Keratinocyte (primary cell): Measurements from ENCODE around the gene SLC19A1. TPM values are rescaled to one million over a fixed set of nuclear protein-coding genes. Genes with fewer than 3 reads are reported as not detected.

Experiments used
- DNase-seq: peaks from one replicate; pipeline ENCODE4 v3.0.0-alpha.2; 2011; ENCODE audit warnings: low read depth, missing footprints, low spot score
- FAIRE-seq: peaks from 2 replicates; lab custom pipeline; 2011; peaks lifted over from hg19 to GRCh38; lab: Jason Lieb, UNC
- H2AFZ ChIP-seq: 2 replicates; pipeline ENCODE4 v1.6.0; 2012; ENCODE audit warnings: low read length, control low read depth, inconsistent platforms; ENCODE audit not compliant: control insufficient read depth
- H3K27ac ChIP-seq: 2 replicates; pipeline ENCODE4 v1.5.1; 2011; ENCODE audit warnings: low read length; ENCODE audit not compliant: control insufficient read depth, insufficient read depth
- H3K27me3 ChIP-seq: 3 replicates; pipeline ENCODE4 v1.6.0; 2011; ENCODE audit warnings: low read length; ENCODE audit not compliant: control insufficient read depth, insufficient read depth; ENCODE audit errors: extremely low read depth
- H3K36me3 ChIP-seq, 2 experiments: 2 replicates in 1 of 2; 3 replicates in 1 of 2; pipeline ENCODE4 v1.5.1; 2011; ENCODE audit warnings: low read length in 2 of 2, mild to moderate bottlenecking in 1 of 2; ENCODE audit not compliant: control insufficient read depth in 2 of 2, insufficient read depth in 2 of 2; ENCODE audit errors: extremely low read depth in 1 of 2
- H3K4me1 ChIP-seq: 3 replicates; pipeline ENCODE4 v1.5.1; 2011; ENCODE audit warnings: low read length; ENCODE audit not compliant: control insufficient read depth, insufficient read depth; ENCODE audit errors: extremely low read depth
- H3K4me2 ChIP-seq: 3 replicates; pipeline ENCODE4 v1.6.0; 2011; ENCODE audit warnings: low read depth, low read length; ENCODE audit not compliant: control insufficient read depth, insufficient read depth; ENCODE audit errors: extremely low read depth
- H3K4me3 ChIP-seq, 3 experiments: fragments of 200-600 bp in 1 of 3; sonication (generic) in 1 of 3; 2 replicates in 2 of 3; 3 replicates in 1 of 3; pipeline ENCODE4 v1.5.1; 2011 to 2016; ENCODE audit warnings: low read length in 3 of 3, mild to moderate bottlenecking in 3 of 3, control low read depth in 2 of 3, inconsistent platforms in 1 of 3, low read depth in 1 of 3, mixed read lengths in 1 of 3, mixed run types in 1 of 3, moderate library complexity in 1 of 3; ENCODE audit not compliant: control insufficient read depth in 2 of 3, insufficient read depth in 2 of 3; ENCODE audit errors: extremely low read depth in 1 of 3
- H3K79me2 ChIP-seq: 2 replicates; pipeline ENCODE4 v1.6.0; 2012; ENCODE audit warnings: low read length; ENCODE audit not compliant: control insufficient read depth, insufficient read depth
- H3K9ac ChIP-seq: 3 replicates; pipeline ENCODE4 v1.6.0; 2011; ENCODE audit warnings: low read length; ENCODE audit not compliant: control insufficient read depth, insufficient read depth; ENCODE audit errors: extremely low read depth
- H3K9me1 ChIP-seq: 3 replicates; pipeline ENCODE4 v1.6.0; 2011; ENCODE audit warnings: low read length; ENCODE audit not compliant: control insufficient read depth, insufficient read depth; ENCODE audit errors: extremely low read depth
- H3K9me3 ChIP-seq: 2 replicates; pipeline ENCODE4 v1.5.1; 2012; ENCODE audit warnings: low read depth, low read length; ENCODE audit not compliant: control insufficient read depth
- H4K20me1 ChIP-seq: 3 replicates; pipeline ENCODE4 v1.6.0; 2011; ENCODE audit warnings: low read length; ENCODE audit not compliant: control insufficient read depth, insufficient read depth; ENCODE audit errors: extremely low read depth
- CTCF ChIP-seq, 3 experiments: IDR thresholded peaks in 1 of 3; conservative IDR thresholded peaks in 1 of 3; optimal IDR thresholded peaks in 1 of 3; 2 replicates in 2 of 3; 3 replicates in 1 of 3; pipeline versions ENCODE3 to v1.5.1; 2011; ENCODE audit warnings: low read length in 3 of 3, mild to moderate bottlenecking in 3 of 3, moderate library complexity in 2 of 3, control low read depth in 1 of 3, inconsistent platforms in 1 of 3; ENCODE audit not compliant: insufficient read depth in 2 of 3; ENCODE audit errors: extremely low read depth in 1 of 3
- EZH2 ChIP-seq: IDR thresholded peaks from one replicate; pipeline ENCODE4 v1.6.1; 2012; ENCODE audit warnings: inconsistent platforms, mild to moderate bottlenecking, low read length, moderate library complexity
- dilution Hi-C: fragments of 300-500 bp; cut with MboI; formaldehyde crosslinking; loops from one replicate; pipeline ENCODE4 v1.7.0; 2020; ENCODE audit warnings: low sequenced_read_pairs; ENCODE audit not compliant: extremely low pct_ligation_motif_present
- polyA plus RNA-seq, 5 experiments: library from polyadenylated mRNA; depleted of rRNA in 3 of 5; stranded (reverse) in 3 of 5; stranded (forward) in 1 of 5; unstranded in 1 of 5; fragments of >200 nt; gene quantifications; 1 replicate in 1 of 5; 2 replicates in 3 of 5; 3 replicates in 1 of 5; pipeline versions ENCODE4 v1.2.1 to v1.2.3, GENCODE V29; 2011 to 2012; ENCODE audit warnings: missing spikeins in 2 of 5, low read depth in 1 of 5, low replicate concordance in 1 of 5

SLC19A1 gene
- polyA plus RNA-seq, 1 donor (not counting 4 experiments of a cell fraction or from before 2014, with no cell fraction given): 3.8 TPM

- DNase-seq (no peak), FAIRE-seq (no peak)
- H4K20me1 ChIP-seq: no peaks in the 10 kb centered on the region
- H2AFZ ChIP-seq: no peak overlapping the region
- H3K79me2 ChIP-seq: no peaks in the 10 kb centered on the region
- no peaks in the 10 kb centered on the region for H3K4me1 ChIP-seq
- H3K27me3 ChIP-seq: no peaks in the 10 kb centered on the region
- H3K4me2 ChIP-seq: no peak overlapping the region
- no peak overlapping the region for H3K27ac ChIP-seq
- dilution Hi-C loops: no loop called here
- H3K4me3 ChIP-seq: no peak overlapping the region
- no peaks in the 10 kb centered on the region for H3K9me1 ChIP-seq
- no peak overlapping the region for H3K9ac ChIP-seq
- TF ChIP-seq EZH2 (no peak), CTCF (optimal IDR thresholded peaks at IDR 0.05 in 1 of 3, IDR thresholded peaks at IDR 0.05 in 1 of 3, conservative IDR thresholded peaks at IDR 0.05 in 1 of 3; ENCODE audit: extremely low read depth in 1 of 3, insufficient read depth in 2 of 3, low read length in 3 of 3) (no peak)
- H3K36me3 ChIP-seq: peaks cover 7 to 17% of the 10 kb centered on the region in 2 experiments
- H3K9me3 ChIP-seq: no peaks in the 10 kb centered on the region
These were observed 59.1 kb downstream of the SLC19A1 start for GRCh38 chr21:45482899-45483821.

GRCh38 chr21:45481977-45482898 lies 60.0 kb downstream of the SLC19A1 start:
- TF ChIP-seq EZH2: no peak
- TF ChIP-seq CTCF (optimal IDR thresholded peaks at IDR 0.05 in 1 of 3, IDR thresholded peaks at IDR 0.05 in 1 of 3, conservative IDR thresholded peaks at IDR 0.05 in 1 of 3; ENCODE audit: extremely low read depth in 1 of 3, insufficient read depth in 2 of 3, low read length in 3 of 3): no peak
- no peaks in the 10 kb centered on the region for H3K79me2 ChIP-seq
- DNase-seq: no peak
- no peaks in the 10 kb centered on the region for H3K27me3 ChIP-seq
- H3K4me3 ChIP-seq: no peak overlapping the region
- no peak overlapping the region for H2AFZ ChIP-seq
- H3K9ac ChIP-seq: no peak overlapping the region
- H4K20me1 ChIP-seq: no peaks in the 10 kb centered on the region
- H3K4me2 ChIP-seq: no peak overlapping the region
- H3K4me1 ChIP-seq: no peaks in the 10 kb centered on the region
- H3K36me3 ChIP-seq: peaks cover 7 to 17% of the 10 kb centered on the region in 2 experiments
- dilution Hi-C loops: no loop called here
- H3K27ac ChIP-seq: no peak overlapping the region
- H3K9me1 ChIP-seq: no peaks in the 10 kb centered on the region
- no peaks in the 10 kb centered on the region for H3K9me3 ChIP-seq
- no peak for FAIRE-seq
